Loucy (cell line): ENCODE data around the gene DRC7.

Source experiments
- H2AFZ ChIP-seq: fragments of 200-600 bp; sonication (generic); 2 replicates; pipeline ENCODE4 v1.6.0; 2016; ENCODE audit warnings: antibody characterized with exemption, mild to moderate bottlenecking, low read length, moderate library complexity
- H3F3A ChIP-seq: fragments of 200-600 bp; 2 replicates; pipeline ENCODE4 v1.6.0; 2016; ENCODE audit warnings: antibody characterized with exemption, low read depth, mild to moderate bottlenecking
- H3K27me3 ChIP-seq: fragments of 200-600 bp; sonication (generic); 2 replicates; pipeline ENCODE4 v1.6.1; 2014; ENCODE audit warnings: low read length, mild to moderate bottlenecking; ENCODE audit not compliant: insufficient read depth, poor library complexity, severe bottlenecking
- H3K36me3 ChIP-seq: fragments of 200-600 bp; sonication (generic); 2 replicates; pipeline ENCODE4 v1.6.1; 2016; ENCODE audit warnings: low read length; ENCODE audit not compliant: insufficient read depth
- H3K4me1 ChIP-seq: fragments of 200-600 bp; sonication (generic); 2 replicates; pipeline ENCODE4 v1.5.1; 2014; ENCODE audit warnings: low read length, mild to moderate bottlenecking; ENCODE audit not compliant: insufficient read depth, poor library complexity, severe bottlenecking
- H3K4me2 ChIP-seq: fragments of 200-600 bp; sonication (generic); 2 replicates; pipeline ENCODE4 v1.6.0; 2014; ENCODE audit warnings: antibody characterized with exemption, low read length, low read depth, mild to moderate bottlenecking; ENCODE audit not compliant: poor library complexity, severe bottlenecking
- H3K4me3 ChIP-seq: fragments of 200-600 bp; sonication (generic); 2 replicates; pipeline ENCODE4 v1.5.1; 2014; ENCODE audit warnings: low read length, mild to moderate bottlenecking, mixed read lengths; ENCODE audit not compliant: poor library complexity, severe bottlenecking
- H3K79me2 ChIP-seq: fragments of 200-600 bp; sonication (generic); 2 replicates; pipeline ENCODE4 v1.6.1; 2014; ENCODE audit warnings: low read length; ENCODE audit not compliant: insufficient read depth
- H3K9ac ChIP-seq: fragments of 200-600 bp; sonication (generic); 2 replicates; pipeline ENCODE4 v1.6.0; 2014; ENCODE audit warnings: mild to moderate bottlenecking, low read depth, low read length, moderate library complexity; ENCODE audit not compliant: poor library complexity, severe bottlenecking
- H3K9me2 ChIP-seq: fragments of 200-600 bp; sonication (generic); replicated peaks from 2 replicates; pipeline ENCODE4 v1.6.1; 2016; ENCODE audit warnings: low read depth, low read length, mixed read lengths
- H3K9me3 ChIP-seq: fragments of 200-600 bp; sonication (generic); 2 replicates; pipeline ENCODE4 v1.6.1; 2014; ENCODE audit warnings: mild to moderate bottlenecking, antibody characterized with exemption, low read length, low read depth; ENCODE audit not compliant: insufficient read depth
- H4K20me1 ChIP-seq: fragments of 200-600 bp; sonication (generic); 2 replicates; pipeline ENCODE4 v1.6.0; 2014; ENCODE audit warnings: antibody characterized with exemption, low read length, mild to moderate bottlenecking; ENCODE audit not compliant: insufficient read depth, poor library complexity, severe bottlenecking
- EZH2phosphoT487 ChIP-seq: fragments of 200-600 bp; IDR thresholded peaks from 2 replicates; pipeline ENCODE4 v1.6.1; 2018; ENCODE audit warnings: antibody characterized with exemption, mild to moderate bottlenecking, moderate library complexity, borderline replicate concordance
- TF ChIP-seq, protein P1 (sequence below): fragments of 200-600 bp; sonication (generic); conservative IDR thresholded peaks from 2 replicates; pipeline ENCODE4 v1.5.1; 2014; ENCODE audit warnings: mild to moderate bottlenecking, antibody characterized with exemption, low read length

DRC7 gene

DNA sequence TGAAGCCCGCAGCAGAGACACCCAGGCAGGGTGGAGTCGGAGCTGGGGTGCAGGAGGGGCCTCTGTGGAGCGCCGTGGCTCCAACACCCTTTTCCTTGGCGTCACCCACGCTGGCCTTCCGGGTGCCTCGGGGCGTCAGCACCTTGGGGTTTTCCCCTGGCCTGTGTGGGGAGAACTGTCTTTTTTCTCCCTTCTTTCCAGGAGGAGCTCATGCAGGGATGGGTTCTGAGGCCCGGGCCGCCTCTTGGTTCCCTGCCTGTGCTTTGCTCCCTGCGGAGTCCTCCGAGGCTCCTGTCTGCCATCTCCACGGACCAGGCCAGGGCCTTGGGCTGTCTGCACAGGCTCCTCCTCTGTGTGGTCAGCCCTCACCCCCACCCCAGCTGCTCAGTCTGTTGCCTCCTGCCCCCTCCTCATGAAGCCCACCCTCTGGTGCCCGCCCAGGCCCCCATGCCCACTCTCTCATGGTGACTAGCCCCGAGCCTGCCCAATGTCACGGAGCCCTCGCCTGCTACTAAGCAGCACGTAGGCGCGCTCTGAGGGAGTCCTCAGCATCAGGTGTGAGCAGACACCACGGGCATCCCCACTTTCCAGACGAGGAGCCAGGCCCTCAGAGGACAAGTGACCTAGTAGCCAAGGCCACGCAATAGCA lies 45.9 kb downstream of the DRC7 start:
- TF ChIP-seq EZH2phosphoT487, result no peak
- TF ChIP-seq, protein P1, sequence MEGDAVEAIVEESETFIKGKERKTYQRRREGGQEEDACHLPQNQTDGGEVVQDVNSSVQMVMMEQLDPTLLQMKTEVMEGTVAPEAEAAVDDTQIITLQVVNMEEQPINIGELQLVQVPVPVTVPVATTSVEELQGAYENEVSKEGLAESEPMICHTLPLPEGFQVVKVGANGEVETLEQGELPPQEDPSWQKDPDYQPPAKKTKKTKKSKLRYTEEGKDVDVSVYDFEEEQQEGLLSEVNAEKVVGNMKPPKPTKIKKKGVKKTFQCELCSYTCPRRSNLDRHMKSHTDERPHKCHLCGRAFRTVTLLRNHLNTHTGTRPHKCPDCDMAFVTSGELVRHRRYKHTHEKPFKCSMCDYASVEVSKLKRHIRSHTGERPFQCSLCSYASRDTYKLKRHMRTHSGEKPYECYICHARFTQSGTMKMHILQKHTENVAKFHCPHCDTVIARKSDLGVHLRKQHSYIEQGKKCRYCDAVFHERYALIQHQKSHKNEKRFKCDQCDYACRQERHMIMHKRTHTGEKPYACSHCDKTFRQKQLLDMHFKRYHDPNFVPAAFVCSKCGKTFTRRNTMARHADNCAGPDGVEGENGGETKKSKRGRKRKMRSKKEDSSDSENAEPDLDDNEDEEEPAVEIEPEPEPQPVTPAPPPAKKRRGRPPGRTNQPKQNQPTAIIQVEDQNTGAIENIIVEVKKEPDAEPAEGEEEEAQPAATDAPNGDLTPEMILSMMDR, result no peak
- no peaks in the 10 kb centered on the region for H4K20me1 ChIP-seq
- no peaks in the 10 kb centered on the region for H3K9me2 ChIP-seq
- H3K9ac ChIP-seq, result no peak overlapping the region
- peaks cover 17% of the 10 kb centered on the region for H3K4me1 ChIP-seq
- H2AFZ ChIP-seq, result no peak overlapping the region
- no peak overlapping the region for H3K4me2 ChIP-seq
- H3K27me3 ChIP-seq, result no peaks in the 10 kb centered on the region
- H3K4me3 ChIP-seq, result no peak overlapping the region
- no peaks in the 10 kb centered on the region for H3K9me3 ChIP-seq
- peaks cover 30% of the 10 kb centered on the region; the same call in 1 of the 2 replicates for H3K79me2 ChIP-seq
- H3F3A ChIP-seq, result no peaks in the 10 kb centered on the region
- no peaks in the 10 kb centered on the region; the same call in 1 of the 2 replicates for H3K36me3 ChIP-seq

DNA sequence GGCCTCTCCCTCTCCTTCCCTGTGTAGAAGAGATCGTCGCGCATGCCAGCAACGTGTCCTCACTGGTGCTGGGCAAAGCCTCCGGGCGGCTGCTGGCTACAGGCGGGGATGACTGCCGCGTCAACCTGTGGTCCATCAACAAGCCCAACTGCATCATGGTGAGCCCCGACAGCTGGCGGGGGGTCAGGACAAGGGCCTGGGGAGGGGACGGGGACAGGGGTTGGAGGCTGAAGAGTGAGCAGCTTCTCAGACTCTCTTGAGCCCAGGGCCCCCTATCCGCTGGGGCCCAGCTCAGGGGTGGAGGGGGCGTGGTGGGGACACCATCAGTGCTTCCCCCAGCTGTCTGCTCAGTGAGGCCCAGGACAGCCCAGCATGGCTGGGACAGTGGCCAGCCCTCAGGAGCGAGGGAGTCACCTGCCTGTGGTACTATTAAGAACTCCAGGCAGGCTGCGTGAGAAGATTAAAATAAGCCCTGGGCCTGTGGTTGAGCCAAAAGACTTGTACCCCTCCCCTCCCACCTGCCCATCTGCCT lies 47.1 kb downstream of the DRC7 start:
- Histone ChIP-seq H3K27me3 (no peaks in the 10 kb centered on the region), H4K20me1 (no peaks in the 10 kb centered on the region), H3K4me1 (peaks cover 15% of the 10 kb centered on the region), H3F3A (no peaks in the 10 kb centered on the region), H3K4me3 (no peak overlapping the region), H3K4me2 (no peak overlapping the region), H3K79me2 (peaks cover 22% of the 10 kb centered on the region; the same call in 1 of the 2 replicates), H3K9ac (no peak overlapping the region), H2AFZ (no peak overlapping the region), H3K9me3 (no peaks in the 10 kb centered on the region), H3K9me2 (no peaks in the 10 kb centered on the region), H3K36me3 (no peaks in the 10 kb centered on the region; the same call in 1 of the 2 replicates)
- TF ChIP-seq, protein P1, result no peak
- no peak for TF ChIP-seq EZH2phosphoT487

GRCh38 chr16:57742543-57742942 lies 47.9 kb downstream of the DRC7 start:
- H3K9me2 ChIP-seq, result no peaks in the 10 kb centered on the region
- no peaks in the 10 kb centered on the region for H4K20me1 ChIP-seq
- no peak overlapping the region for H2AFZ ChIP-seq
- TF ChIP-seq, protein P1, result no peak
- TF ChIP-seq EZH2phosphoT487, result no peak
- no peak overlapping the region for H3K4me3 ChIP-seq
- peaks cover 7% of the 10 kb centered on the region for H3K4me1 ChIP-seq
- H3K79me2 ChIP-seq, result peaks cover 14% of the 10 kb centered on the region; the same call in 1 of the 2 replicates
- H3K36me3 ChIP-seq, result peaks cover 3% of the 10 kb centered on the region; the same call in 1 of the 2 replicates
- H3F3A ChIP-seq, result no peaks in the 10 kb centered on the region
- H3K9ac ChIP-seq, result no peak overlapping the region
- H3K27me3 ChIP-seq, result no peaks in the 10 kb centered on the region
- H3K4me2 ChIP-seq, result no peak overlapping the region
- H3K9me3 ChIP-seq, result no peaks in the 10 kb centered on the region
